Measurements from ENCODE around the gene TMEM59L. TPM values are rescaled to one million over a fixed set of nuclear protein-coding genes. Genes with fewer than 3 reads are reported as not detected.
"Not testable (repeated sequence)": the region's sequence is repeated elsewhere in the genome, so short reads cannot be mapped to it uniquely, and the experiment has no call there.

Gene TMEM59L
- polyA plus RNA-seq, 1 donor: 2.5 TPM

DNA sequence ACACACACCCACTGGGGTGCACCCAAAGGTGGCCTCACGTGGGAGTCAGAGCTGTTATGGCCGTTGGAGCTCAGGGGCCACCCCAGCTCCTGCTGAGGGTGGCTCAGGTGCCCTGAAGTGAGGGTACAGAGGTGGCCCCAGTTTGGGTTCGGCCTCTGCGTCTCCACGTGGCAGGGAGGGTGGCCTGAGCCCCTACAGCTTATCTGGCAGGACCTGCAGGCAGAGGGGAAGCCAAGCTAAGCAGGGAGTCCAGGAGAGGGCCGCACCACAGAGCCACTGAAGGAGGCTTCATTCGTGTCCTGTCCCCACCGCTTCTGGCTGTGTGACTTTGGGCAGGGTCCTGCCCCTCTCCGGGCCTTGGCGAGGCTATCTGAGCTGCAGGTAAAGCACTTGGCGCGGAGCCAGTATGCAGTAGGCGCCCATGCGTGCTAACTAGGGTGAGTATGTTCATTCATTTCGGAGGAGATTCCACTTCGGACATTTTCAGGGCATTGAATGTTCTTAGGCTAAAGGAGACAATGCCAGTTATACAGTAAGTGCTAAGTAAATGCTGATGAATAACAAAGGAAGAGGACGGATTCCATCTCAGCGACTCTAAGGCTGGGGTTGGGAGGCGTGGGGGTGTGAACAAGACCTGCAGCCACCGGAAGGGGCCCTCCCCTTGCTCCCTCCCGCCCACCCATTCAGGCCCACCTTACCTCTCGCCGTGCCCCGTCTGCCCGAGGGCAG is 19.1 kb upstream of the TMEM59L start:
- DNase-seq: no peak

DNA sequence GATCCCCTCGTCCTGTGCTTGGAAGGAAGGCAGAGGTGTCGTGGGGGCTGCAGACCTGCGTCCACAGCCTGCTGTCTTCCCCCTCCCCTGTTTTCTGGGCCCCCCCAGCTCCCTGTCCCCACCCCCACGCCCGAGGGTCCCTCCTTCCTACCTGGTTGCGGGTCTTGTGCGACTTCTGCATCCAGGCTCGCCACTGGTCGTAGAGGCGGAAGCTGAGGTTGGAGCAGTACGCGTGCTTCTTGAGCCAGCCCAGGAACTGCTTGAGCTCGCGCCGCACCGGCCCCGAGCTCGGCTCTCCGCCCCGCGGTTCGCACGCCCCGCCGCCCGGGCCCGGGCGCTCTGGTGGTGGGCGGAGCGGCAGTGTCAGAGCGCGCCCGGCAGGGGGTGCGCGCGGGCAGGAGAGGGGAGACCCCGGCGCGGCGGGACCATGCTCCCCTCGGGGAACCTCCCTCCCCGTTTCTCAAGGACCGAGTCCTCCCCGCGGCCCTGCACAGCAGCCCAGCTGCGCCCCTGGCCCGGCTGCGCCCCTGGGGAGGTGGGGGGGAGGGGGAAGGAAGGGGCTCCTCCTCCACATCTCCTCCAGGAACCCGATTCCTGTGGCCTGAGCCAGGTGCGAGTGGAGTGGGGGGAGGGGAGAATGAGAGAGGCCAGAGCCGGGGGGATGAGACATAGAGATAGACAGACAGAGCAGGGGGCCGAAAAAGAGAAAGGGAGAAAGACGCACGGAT is 18.4 kb upstream of the TMEM59L start:
- peak; percentile 87 for DNase-seq

DNA sequence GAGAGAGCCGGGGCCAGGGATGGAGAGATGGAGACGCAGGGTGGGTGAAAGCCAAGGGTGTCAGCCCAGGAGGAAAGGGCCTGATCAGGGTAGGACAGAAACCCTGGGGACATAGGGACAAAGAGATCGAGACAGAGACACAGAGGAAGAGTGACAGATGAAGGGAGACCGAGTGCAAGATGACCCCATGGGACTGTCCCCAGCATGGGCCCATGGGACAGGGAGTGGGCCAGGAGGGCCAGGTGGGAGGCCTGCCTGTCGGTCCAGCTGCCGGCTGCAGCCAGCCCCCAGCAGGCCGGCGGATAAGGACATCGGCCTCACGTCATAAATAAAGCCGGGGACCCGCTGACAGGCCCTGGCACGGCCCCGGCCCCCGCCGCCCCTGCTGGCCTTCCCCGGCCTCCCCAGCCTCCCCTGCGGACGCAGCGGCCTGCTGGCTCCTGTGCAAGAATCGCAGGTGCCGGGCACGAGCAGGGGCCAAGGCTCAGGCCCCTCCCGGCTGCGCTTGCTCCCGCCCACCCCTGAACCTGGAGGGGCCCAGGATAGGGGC is 17.8 kb upstream of the TMEM59L start:
- no peak for DNase-seq

DNA sequence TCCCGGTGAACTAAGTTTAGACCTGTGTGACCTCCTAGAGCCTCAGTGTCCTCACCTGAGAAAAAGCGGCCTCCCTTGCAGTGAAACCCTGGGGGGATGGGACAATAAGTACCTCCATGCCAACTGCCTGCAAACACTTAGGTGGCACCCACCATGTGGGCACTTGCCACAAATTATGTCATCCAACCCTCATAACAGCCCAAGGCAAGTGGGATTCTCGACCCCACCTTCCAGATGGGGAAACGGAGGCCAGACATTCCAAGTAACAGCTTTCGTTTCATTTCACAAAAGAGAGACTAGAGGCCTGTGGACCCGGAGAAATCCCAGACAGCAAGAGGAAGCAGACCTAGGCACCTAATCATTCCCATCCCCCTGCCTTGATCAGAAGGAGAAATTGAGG is 17.2 kb upstream of the TMEM59L start:
- DNase-seq: no peak

DNA sequence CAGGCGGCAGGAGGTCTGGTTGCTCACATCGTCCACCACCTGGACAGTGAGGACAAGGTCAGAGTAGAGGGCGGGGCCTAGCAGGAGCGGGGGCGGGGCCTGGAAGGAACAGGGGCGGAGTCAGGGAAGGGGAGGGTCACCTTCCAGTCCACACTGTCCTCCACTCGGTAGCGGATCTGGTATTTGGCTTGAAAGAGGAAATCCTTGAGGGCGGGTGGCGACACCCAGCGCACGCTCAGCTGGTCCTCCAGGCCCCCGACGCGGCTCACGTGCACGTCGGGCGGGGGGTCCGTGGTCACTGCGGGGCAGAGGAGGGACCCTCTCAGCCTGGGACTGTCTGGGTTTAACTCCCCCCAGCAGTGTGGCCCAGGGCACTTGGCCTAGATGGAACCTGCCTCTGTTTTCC is 15.9 kb upstream of the TMEM59L start:
- DNase-seq: no peak

DNA sequence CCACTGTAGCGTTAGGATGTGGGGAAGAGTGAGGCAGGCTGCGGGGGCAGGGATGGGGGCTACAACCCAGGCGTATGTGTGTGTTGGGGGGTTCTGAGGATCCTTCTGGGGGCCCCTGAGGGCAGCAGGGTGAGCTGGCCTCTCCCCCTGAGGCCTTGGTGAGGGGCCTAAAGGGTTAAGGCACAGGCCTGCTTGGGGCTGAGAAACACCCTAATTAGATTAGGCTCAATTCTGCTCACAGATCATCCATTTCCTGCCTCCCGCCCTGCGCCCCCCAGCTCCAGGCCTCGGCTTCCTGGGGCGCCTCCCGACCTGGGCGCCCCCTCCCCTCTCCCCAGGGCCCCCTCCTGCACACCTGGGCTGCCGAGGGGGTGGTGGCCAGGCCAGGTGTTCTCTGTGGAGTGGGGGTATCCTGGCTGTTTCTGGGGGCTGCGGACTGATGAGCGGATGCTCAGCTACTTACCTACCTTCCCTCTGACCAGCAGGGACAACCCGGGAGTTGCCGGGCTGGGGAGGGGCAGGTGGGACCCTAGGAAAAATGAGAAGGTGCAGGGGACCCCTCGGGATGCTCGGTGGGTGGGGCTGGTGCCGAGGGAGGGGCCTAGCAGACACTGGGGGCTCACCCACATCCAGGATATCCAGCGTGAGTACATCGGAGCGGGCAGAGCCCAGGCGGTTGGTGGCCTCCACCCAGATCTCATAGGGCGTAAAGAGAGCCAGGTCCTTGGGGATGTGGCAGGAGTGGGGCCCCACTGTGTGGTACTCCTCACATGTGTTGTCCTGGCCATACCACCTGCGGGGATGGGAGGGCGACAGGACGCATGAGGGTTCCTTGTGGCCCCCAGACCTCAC is 14.6 kb upstream of the TMEM59L start:
- no peak for DNase-seq

DNA sequence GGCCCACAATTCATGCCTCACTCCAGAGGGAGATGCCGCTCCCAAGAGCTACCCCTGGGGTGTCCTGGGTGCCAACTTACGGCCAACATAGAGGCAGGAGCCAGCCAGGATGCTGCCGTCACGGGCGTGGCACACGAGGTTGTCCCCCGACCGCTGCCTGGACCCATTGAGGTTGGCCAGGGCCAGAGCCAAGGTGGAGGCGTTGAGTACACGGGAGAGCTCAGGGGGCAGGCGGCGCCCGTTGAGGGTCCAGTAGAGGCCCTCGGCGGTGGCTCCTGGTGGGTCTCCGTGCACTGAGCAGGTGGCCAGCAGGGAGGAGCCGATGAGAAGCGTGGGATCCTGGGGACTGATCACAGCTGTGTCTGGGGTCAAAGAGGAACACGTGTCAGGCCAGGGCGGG is 13.2 kb upstream of the TMEM59L start:
- DNase-seq: no peak

DNA sequence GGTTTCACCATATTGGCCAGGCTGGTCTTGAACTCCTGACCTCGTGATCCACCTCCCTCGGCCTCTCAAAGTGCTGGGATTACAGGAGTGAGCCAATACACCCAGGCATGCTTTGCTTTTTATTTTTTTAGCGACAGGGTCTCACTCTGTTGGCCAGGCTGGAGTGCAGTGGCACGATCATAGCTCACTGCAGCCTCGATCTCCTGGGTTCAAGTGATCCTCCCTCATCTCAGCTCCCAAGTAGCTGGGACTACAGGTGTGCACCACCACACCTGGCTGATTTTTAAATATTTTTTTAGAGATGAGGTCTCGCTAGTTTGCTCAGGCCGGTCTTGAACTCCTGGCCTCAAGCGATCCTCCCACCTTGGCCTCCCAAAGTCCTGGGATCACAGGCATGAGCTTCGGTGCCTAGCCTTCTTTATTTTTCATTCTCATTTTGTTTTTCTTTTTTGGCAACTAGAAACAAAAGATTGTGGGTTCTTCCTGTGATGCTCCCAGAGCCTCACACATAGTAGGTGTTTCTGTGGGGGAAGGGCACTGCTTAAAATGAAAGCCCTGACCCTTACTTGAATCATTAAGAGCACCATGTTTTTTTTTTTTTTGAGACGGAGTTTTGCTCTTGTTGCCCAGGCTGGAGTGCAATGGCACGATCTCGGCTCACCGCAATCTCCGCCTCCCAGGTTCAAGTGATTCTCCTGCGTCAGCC is 11.8 kb upstream of the TMEM59L start:
- not testable (repeated sequence) for DNase-seq

DNA sequence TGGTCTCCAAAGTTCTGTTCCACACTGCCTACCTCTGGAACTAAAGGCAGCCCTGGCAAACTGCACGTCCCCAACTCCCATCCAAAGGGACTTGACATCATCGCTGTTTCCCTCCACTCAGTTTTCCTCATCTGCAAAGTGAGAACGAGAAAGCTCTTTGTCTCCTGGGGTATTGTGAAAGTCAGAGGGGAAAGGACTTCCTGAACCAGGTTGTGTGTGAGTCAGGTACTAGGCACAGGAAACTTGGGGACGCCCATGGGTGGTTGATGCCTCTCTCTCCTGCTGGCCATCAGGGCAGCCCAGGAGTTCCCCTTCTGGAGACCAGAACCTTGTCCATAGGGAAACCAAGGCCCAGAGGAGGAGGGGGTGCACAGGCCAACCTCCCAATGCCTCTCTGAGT is 10.8 kb upstream of the TMEM59L start:
- DNase-seq: no peak

DNA sequence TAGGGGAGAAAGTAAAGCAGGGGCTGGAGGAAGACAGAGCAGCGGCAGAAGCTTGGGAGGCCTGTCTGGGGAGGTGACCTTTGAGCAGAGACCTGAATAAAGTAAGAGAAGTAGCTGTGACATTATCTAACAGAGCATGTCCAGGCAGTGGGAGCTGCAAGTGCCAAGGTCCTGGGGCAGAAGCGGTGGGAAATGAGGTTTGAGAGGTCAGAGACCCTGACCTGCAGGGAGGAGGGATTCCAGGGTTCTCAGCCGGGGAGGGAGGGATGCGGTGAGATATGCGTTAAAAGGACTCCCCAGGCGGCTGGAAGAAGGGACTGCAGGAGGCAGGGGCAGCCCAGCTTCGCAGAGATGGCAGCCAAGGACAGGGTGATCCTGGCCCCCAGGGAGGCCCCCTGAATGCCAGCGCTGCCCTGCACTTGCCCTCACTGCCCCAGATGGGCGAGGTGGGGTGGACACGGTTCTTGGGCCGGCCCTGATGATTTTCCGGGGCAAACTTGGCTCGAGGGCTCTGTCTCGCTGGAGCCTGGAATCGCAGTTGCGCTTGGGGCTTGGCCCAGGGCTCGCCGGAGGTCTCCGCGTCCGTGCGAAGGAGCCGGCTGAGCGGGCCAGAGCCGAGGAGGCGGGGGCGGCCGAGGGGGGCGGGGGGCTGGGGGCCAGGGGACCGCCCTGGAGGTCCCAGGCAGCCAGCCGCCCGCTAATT is 9.3 kb upstream of the TMEM59L start:
- no peak for DNase-seq

DNA sequence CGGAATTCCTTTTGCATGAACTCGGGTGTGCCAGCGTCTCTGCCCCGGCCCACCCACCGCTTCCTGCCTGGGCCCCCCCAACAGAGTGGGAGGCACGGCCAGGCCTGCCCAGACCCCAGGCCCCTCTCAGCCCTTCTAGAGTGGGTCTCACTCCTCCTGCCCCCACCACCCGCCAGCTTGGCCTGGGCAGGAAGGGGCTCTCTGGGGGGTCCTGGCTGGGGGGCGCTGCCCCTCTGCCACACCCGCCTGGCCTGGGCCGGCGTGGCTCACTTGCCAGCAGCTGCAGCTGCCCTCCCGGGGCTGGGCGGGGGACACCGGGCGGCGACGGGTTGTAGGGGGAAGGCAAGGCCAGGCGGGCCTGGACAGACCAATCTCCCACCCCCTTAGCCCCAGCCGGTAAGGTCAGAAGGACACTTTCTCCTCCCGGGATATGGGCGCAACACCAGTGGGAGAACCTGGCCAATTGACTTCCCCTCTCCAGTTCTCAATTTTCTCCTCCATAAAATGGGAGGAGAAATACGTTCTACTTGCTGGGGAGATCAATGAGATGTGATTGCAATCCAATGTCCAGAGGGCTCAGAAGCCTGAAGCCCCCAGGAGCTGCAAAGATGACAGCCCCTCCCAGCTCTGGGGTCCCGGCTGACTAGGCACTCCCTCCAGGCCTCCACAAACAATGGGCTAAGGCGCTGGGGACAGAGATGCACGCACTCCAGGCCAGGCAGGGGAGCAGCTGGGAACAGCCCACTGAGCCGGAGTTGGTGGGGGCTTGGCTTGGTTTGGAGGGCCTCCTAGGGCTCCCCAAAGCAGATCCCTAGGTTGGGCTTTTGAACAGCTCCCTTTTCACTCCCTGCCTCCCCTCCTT is 8.5 kb upstream of the TMEM59L start:
- DNase-seq: no peak

DNA sequence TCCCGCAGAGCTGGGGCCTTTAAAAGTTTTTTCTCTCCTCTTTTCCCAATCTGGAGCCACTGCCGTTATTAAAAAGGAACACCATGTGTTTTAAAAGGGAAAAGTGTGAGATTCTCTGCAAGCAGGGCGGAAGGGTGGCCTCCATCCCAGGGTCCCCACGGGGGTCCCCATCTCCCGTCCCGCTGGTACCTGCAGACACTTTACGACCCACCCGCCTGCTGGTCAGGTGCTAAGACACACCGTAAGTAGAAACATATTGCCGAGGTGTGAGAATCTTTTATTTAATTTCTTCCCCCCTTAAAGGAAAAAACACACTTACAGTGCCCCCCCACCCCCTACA is 7.9 kb upstream of the TMEM59L start:
- no peak for DNase-seq

DNA sequence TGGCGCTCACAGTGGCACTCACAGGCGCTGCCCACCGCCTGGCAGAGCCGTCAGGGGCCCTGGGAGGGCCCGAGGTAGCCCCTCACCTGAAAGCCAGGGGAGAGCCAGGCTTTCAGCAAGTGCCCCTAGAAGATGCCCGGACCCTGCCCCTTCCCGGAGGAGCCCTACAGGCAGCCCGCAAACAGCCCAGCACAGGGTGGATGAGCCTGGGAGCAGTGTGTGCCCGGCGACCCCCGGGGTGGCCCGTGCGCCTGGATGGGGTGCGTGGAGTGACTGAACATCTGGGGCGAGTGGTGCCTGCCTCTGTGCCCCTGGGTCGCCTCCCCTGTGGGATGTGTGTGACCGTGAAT is 7.5 kb upstream of the TMEM59L start:
- no peak for DNase-seq

DNA sequence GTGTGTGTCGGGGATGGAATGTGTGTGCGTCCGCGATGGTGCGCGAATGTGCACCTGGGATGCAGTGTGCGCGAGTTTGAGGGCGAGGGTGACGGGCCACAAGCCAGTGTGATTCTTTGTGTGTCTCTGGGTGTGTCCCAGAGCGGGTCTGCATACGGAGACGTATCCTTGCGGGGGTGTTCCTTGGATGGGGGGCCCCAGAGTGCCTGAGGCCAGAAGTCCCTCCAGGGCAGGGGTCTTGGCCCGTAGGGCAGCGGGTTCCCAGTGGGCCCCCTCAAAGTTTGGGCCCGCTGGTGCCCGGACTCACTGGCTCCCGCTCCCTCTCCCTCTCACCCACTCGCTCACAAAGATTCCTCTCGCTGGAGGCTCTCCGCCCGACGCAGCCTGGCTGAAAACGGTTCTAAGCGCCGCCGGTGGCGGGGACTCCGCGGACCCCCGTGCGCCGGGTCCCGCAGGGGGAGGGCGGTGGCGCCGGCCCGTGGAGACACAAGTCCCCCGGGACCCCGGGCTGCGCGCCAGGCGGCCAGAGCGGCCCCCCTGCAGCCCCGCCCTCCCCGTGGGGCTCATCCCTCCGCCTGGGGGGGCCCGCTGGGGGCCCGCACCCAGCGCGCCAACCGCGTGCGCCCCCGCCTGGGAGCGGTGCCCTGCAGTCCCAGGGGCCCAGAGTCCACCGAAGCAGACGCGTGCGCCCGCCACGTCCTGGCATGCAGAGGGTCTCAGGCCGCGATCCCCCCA is 7.0 kb upstream of the TMEM59L start:
- DNase-seq: no peak

DNA sequence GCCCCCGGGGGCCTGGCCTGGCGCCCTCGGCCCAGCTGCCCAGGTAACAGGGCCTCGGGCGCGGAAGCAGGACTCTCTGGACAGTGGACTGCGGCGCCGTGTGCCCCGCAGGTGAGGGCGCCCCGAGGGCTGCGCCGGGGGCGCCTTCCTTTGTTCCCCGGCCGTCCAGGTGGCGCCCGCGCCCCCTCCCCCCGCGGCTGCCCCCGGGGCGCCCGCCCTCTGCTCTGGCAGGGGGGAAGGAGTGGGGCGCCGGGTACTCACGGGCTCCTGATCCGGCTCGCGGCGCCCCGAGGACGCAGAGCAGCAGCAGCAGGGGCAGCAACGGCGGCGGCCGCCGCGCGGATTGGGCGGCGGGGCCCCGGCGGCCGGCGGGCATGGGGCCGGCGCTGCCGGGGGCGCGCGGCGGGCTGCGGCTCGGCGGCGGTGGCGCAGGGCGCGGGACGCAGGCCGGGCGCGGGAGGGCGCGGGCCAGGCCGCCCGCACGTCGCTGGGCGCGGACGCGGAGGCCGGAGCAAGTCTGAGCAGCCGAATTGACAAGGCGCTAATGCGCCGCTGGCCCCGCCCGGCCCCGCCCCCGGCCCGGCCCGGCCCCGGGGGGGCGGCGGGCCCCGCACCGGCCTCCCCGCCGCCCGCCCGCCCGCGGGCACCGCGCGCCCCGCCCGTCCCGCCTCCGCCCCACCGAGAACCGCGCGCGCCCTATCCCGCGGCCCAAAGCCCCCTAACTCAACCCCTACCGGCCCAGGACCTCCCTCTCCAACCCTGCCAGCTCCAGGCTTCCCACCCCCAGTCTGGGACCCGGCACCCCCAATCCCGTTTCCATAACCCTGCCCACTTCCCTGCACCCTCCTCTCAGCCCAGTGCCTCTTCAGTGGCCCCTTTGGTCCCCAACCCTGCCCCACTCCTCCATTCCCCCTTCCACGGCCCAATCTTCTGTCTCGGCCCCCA is 6.1 kb upstream of the TMEM59L start, which contains the start of gene CRLF1:
TSS of gene CRLF1 (minus strand) at position 519 of the 945 bp plus-strand sequence. CDS start at position 376, 143 bp downstream.
- DNase-seq: no peak

DNA sequence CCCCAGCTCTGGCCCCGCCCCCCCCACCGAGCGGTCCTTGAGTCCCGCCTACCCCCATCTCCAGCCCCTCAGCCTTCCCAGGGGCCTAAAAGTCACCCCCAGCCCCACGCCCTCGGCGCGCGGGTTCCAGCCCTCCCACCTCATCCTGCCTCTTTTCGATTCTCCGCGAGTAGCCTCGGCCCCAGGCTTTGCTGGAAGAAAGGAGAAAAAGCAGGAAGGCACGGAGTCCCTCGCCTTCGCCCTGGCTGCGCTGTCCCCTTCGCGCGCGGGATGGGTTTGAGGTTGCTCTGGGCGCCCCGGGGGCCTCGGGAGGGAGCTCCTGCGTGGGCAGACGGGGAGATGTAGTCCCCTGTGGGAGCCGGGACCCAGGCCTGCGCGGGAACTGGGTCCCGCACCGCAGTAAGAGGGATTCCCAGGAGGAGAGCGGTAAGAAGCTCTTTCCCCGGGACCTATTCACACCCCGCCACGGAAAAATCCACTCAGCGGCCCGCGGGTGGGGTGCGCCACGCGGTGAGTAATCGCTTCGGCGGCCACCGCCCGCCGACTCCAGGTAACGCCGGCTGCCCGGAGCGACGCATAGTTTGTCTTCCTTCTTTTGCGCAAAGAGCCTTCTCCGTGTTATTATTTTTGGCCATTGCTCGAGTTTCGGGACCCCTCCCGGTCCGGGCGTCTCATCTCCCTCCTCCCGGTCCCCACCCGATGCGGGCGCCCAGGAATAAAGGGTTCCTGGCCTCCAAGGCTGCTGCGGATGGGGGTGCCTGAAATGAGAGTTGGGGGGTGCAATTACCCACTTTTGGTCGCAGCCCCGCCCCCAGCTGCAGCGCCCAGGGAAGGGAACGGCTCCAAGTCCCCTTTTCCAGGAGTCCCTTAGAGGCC is 5.2 kb upstream of the TMEM59L start:
- no peak for DNase-seq

DNA sequence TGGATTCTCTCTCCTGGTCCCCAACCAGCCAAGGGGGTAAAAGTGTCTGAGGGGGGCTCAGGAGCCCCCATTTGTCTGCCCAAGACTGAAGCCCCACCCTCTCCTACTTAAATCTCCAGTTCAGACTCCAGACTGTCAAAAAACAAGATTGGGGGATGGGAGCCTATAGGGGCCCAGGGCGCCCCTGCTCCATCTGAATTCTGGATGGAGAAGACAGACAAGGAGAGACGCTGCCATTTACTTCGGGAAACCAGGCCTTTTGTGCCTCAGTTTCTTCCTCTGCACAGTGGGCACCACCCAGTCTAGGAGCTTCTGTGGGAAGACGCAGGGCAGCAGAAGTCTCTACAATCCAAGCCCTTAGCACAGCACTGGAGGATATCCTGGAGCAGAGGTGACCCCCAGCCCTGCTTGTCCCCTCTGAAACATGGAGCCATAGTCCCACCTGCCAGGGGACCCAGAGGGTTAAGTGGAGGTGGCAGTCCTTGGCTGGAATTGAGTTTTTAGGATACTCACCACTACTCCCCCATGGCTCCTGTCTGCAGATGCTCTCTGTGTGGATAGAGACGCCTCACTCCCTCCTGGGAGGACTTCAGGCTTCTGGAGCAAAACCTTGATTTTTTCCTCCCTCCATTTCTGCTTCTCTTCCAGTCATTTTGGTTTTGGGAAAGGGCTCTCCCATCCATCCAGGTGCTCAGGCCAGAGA is 4.4 kb upstream of the TMEM59L start:
- no peak for DNase-seq

All from left kidney (tissue), 2 donors.